HG03432 (cell line): ENCODE measurements around the gene MVB12A.

Experiments used
- ATAC-seq: cut with Tn5 transposase; IDR thresholded peaks from one replicate; pipeline ENCODE4 v1.9.1; 2021; ENCODE audit warnings: mild to moderate bottlenecking, moderate library complexity; ENCODE audit not compliant: unreplicated experiment

Gene MVB12A

DNA sequence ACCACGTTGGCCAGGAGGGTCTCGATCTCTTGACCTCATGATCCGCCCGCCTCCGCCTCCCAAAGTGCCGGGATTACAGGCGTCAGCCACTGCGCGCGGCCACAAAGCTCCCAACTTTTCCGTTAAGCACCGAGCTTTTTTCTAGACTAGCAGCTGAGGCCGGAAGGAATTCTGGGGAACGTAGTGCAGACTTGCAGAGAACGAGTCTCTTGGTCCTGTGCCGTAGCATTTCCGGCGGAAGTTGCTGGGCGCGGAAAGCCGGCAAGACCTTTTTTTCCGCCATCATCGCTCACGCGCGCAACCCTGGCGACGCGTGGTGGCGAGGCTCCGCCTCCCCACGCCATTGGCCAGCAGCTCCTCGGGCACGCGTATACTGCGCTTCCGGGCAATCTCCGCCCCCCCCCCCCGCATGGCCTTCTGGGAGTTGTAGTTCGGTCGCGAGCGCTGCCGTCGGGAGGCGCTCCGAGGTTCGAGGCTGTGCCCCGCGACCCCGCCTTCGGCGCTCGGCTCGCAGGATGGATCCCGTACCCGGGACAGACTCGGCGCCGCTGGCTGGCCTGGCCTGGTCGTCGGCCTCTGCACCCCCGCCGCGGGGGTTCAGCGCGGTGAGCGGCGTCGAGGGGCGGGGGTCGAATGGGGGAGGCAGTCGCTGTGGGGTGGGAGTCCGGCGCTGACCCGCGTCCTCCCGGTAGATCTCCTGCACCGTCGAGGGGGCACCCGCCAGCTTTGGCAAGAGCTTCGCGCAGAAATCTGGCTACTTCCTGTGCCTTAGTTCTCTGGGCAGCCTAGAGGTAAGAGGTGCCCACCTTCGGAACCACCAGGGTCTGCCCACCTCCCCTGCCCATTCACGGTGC is at the start of gene MVB12A:
MVB12A (plus strand) TSS at position 427 of the 854 bp plus-strand sequence; CDS start at position 516, 89 bp downstream.
- ATAC-seq, result peak; percentile 77

GRCh38 chr19:17376935-17377600 is 42.8 kb upstream of the MVB12A start, which contains the start of gene PLVAP:
PLVAP (minus strand) TSS chr19:17377342; CDS start chr19:17377288, 54 bp downstream.
- ATAC-seq, result no peak

DNA sequence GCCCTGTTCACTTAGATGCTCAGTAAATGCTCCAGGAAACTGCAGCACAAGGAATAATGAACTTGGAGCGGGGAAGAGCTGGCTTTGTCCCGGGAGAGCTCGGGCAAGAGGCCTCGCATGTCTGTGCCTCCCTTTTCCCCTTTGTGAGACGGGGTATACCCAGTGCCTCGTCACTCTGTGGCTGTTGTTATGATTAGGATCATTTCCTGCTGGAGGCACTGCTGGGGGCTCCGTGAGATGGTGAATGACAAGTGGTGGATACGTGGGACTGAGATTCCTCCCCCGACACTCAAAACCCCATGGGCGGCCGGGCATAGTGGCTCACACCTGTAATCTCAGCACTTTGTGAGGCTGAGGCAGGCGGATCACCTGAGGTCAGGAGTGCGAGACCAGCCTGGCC is 41.6 kb upstream of the MVB12A start:
- ATAC-seq, result no peak

- no peak for ATAC-seq
Observed at GRCh38 chr19:17379221-17379631, 40.6 kb upstream of the MVB12A start.

DNA sequence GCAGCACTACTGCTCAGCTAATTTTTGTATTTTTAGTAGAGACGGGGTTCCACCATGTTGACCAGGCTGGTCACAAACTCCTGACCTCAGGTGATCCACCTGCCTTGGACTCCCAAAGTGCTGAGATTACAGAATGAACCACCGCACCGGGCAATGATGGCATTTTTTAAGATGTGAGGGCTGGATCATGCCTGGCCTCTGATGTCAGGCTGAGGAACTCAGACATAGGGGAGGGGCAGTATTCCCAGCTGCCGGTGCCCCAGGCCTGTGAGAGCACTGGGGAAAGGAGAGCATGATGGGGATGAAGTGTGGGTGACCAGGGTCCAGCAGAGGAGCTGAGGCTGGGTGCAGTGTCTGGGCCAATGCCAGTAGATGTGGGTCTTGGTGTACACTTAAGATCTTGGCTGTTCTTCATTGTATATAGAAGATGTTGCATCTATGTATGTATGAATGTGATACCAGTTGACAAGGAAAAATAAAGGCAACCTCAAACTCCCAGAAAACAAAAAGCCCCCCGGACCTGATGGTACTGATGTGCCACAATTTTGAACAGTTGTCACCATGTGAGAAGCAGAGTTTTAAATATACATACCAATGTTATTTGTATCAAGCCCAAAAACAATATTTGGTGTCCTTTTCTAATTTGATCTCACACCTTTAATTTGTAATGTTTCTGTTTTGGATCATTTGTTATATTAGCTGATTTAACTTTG is 39.3 kb upstream of the MVB12A start:
- no peak for ATAC-seq

GRCh38 chr19:17385878-17386611 is 33.8 kb upstream of the MVB12A start:
- ATAC-seq, result no peak

DNA sequence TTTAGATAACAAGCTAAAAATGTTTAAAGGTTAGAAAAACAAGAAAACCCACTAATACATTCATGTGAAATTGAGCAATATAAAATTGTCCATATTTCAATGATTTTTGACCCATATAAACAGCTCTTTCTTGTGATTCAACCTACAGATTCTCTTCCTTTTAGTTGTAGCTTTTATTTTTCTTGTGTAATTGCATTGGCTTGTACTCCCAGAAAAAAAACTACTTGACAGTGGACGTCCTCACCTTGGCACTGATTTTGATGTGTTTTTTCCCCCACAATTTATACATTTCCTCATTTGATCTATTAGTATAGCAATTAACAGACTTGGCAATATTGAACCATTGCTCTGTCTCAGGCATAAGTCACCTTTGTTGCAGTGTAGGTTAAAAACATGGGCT is 30.6 kb upstream of the MVB12A start:
- ATAC-seq, result no peak

- ATAC-seq, result no peak
Observed at GRCh38 chr19:17389957-17390664, 29.7 kb upstream of the MVB12A start.

GRCh38 chr19:17390665-17391370 is 29.0 kb upstream of the MVB12A start:
- peak; percentile 96 for ATAC-seq

GRCh38 chr19:17391371-17392151 is 28.3 kb upstream of the MVB12A start:
- no peak for ATAC-seq

GRCh38 chr19:17393002-17393401 is 26.8 kb upstream of the MVB12A start:
- ATAC-seq, result no peak

DNA sequence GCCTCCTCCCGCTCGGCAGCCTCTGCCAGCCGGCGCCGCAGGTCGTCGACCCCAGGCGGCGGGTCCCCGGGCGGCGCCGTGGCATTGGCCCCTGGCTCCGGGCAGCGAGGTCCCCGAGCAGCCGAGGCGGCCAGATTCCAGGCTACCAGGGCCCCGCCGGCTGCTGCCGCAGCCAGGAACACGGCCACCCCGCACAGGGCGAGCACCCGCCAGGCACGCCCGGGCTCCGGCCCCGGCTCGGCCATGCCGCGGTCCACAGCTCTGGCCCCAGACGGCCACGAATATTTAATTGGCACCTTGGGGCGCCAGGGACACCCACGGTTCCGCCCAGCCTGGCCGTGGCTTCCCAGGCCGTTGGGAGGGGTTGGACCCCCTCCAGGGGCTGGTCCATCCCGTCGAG is 25.9 kb upstream of the MVB12A start, which contains the start of gene CCDC194:
CCDC194 (minus strand) TSS at position 283 of the 400 bp plus-strand sequence; CDS start at position 245, 38 bp downstream.
- ATAC-seq, result no peak

DNA sequence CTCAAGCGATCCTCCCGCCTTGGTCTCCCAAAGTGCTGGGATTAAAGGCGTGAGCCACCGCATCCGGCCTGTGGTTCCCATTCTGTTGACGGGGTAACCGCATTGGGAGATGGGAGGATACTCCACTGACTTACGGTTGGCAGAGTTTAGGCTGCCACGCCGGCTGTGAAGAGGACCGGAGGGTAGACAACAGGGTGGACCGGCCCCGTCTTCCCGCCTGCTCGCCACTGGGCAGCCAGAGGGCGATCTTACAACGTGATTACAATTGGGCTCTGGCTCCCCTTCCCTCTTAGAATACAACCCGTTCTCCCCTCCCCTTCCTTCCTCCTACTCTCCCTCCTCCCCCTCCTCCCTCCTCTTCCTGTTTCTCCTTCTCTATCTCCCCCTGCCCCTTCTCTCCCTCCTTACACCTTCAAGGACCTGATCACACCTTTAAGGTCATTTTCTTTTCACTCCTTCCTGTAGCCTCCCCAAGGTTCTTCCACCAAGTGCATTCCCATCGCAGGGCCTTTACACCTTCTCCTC is 24.9 kb upstream of the MVB12A start:
- ATAC-seq, result no peak

GRCh38 chr19:17398902-17399527 is 20.8 kb upstream of the MVB12A start:
- no peak for ATAC-seq

DNA sequence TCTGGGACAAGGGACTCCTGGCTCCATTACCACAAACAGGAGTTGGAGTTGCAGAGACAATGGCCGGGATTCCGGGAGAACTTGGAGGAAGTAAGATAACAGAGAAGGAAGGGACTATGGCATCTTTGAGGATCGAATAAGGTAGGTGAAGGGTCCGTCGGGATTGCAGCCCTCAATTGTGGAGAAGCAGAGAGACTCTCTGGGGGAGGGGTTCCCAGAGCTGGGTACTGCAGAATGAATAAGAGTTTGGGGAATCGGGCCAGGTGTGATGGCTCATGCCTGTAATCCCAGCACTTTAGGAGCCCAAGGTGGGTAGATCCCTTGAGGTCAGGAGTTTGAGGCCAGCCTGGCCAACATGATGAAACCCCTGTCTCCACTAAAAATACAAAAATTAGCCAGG is 18.2 kb upstream of the MVB12A start:
- no peak for ATAC-seq

GRCh38 chr19:17402982-17403855 is 16.6 kb upstream of the MVB12A start:
- ATAC-seq, result no peak

- ATAC-seq, result no peak
Observed at GRCh38 chr19:17404015-17404414, 15.8 kb upstream of the MVB12A start.
